ENCODE measurements around the gene IL4. TPM values are rescaled to one million over a fixed set of nuclear protein-coding genes. Genes with fewer than 3 reads are reported as not detected.

IL4 gene
- total and polyA plus RNA-seq, 9 of the 15 experiments (the other 6 are each of a cell fraction or from before 2014, with no cell fraction given), result 0.22 to 0.62 TPM; not detected in 7

GRCh38 chr5:132644177-132644576 lies 29.6 kb upstream of the IL4 start:
- no peaks in the 10 kb centered on the region for H4K20me1 ChIP-seq (replicated peaks; ENCODE audit: control insufficient read depth, insufficient read depth, low read length)
- ChIA-PET CTCF (ENCODE audit: low intra/inter-chr PET ratio) (no interaction called here), POLR2A (interaction anchor here (1.3 to 2.3 kb wide), 3 partner anchors 11 to 20 kb away, joined by 3 to 8 read pairs (median 5); no protein-coding TSS in a partner anchor)
- no peak overlapping the region for H3K4me2 ChIP-seq (ENCODE audit: insufficient read depth, low read length)
- no peaks in the 10 kb centered on the region for H3K4me1 ChIP-seq (replicated peaks in 1 of 2; ENCODE audit: control insufficient read depth in 2 of 2, insufficient read depth in 2 of 2, low read length in 2 of 2)
- no TSS peak for BruUV-seq (replicated peaks)
- intact Hi-C loops (cut with micrococcal nuclease), result no loop called here
- H3K27ac ChIP-seq (ENCODE audit: extremely low read depth, low read depth, low read length), result no peak overlapping the region
- no peaks in the 10 kb centered on the region for H3K9me1 ChIP-seq (ENCODE audit: control insufficient read depth, insufficient read depth, low read length)
- DNase-seq (ENCODE audit: extremely low read depth in 1 of 4, low spot score in 3 of 4) (no peak), ATAC-seq (no peak), FAIRE-seq (no peak)
- peaks cover 9% of the 10 kb centered on the region for H3K9me3 ChIP-seq (replicated peaks; ENCODE audit: control insufficient read depth, insufficient read depth, low read depth, low read length)
- H3K79me2 ChIP-seq (ENCODE audit: control insufficient read depth, insufficient read depth, low read length), result no peaks in the 10 kb centered on the region
- TF ChIP-seq POLR2AphosphoS2 (IDR thresholded peaks at IDR 0.05; ENCODE audit: low read length) (peak; percentile 60; the same call in 1 of the 2 replicates), NRF1 (conservative IDR thresholded peaks at IDR 0.05 in 1 of 2, IDR thresholded peaks at IDR 0.05 in 1 of 2) (no peak)
- H2AFZ ChIP-seq (ENCODE audit: low read depth, low read length), result no peak overlapping the region
- H3K27me3 ChIP-seq (ENCODE audit: control insufficient read depth in 2 of 2, insufficient read depth in 2 of 2, low read length in 2 of 2), result no peaks in the 10 kb centered on the region
- no peak overlapping the region for H3K9ac ChIP-seq (ENCODE audit: insufficient read depth in 1 of 2, low read depth in 2 of 2, low read length in 2 of 2)
- H3K4me3 ChIP-seq, result no peak overlapping the region
- peaks cover 40% of the 10 kb centered on the region for H3K36me3 ChIP-seq (ENCODE audit: control insufficient read depth, insufficient read depth, low read length)
- in situ Hi-C loops (cut with MboI), result no loop called here

GRCh38 chr5:132646583-132647266 lies 27.1 kb upstream of the IL4 start:
- DNase-seq (ENCODE audit: extremely low read depth in 1 of 4, low spot score in 3 of 4) (no peak), ATAC-seq (no peak), FAIRE-seq (no peak)
- no TSS peak for BruUV-seq (replicated peaks)
- H3K79me2 ChIP-seq (ENCODE audit: control insufficient read depth, insufficient read depth, low read length), result no peaks in the 10 kb centered on the region
- no peaks in the 10 kb centered on the region for H3K9me1 ChIP-seq (ENCODE audit: control insufficient read depth, insufficient read depth, low read length)
- H4K20me1 ChIP-seq (replicated peaks; ENCODE audit: control insufficient read depth, insufficient read depth, low read length), result no peaks in the 10 kb centered on the region
- no peak overlapping the region for H2AFZ ChIP-seq (ENCODE audit: low read depth, low read length)
- no peak overlapping the region for H3K9ac ChIP-seq (ENCODE audit: insufficient read depth in 1 of 2, low read depth in 2 of 2, low read length in 2 of 2)
- ChIA-PET CTCF (ENCODE audit: low intra/inter-chr PET ratio) (no interaction called here), POLR2A (interaction anchor here (0.6 to 1.5 kb wide), 4 partner anchors 12 to 173 kb away, joined by 3 to 4 read pairs (median 3); no protein-coding TSS in a partner anchor)
- H3K36me3 ChIP-seq (ENCODE audit: control insufficient read depth, insufficient read depth, low read length), result peaks cover 16% of the 10 kb centered on the region
- intact Hi-C loops (cut with micrococcal nuclease), result no loop called here
- H3K27me3 ChIP-seq (ENCODE audit: control insufficient read depth in 2 of 2, insufficient read depth in 2 of 2, low read length in 2 of 2), result no peaks in the 10 kb centered on the region
- in situ Hi-C loops (cut with MboI), result no loop called here
- H3K4me1 ChIP-seq (replicated peaks in 1 of 2; ENCODE audit: control insufficient read depth in 2 of 2, insufficient read depth in 2 of 2, low read length in 2 of 2), result peaks cover under 1 to 4% of the 10 kb centered on the region in 2 experiments; a peak in 3 of 5 replicates
- H3K4me3 ChIP-seq, result no peak overlapping the region
- no peak overlapping the region for H3K27ac ChIP-seq (ENCODE audit: extremely low read depth, low read depth, low read length)
- WGBS (ENCODE audit: insufficient coverage, low coverage, missing lambda C conversion rate), result 84% methylated on average over 11 of the region's 11 CpGs
- peaks cover 9% of the 10 kb centered on the region for H3K9me3 ChIP-seq (replicated peaks; ENCODE audit: control insufficient read depth, insufficient read depth, low read depth, low read length)
- no peak overlapping the region for H3K4me2 ChIP-seq (ENCODE audit: insufficient read depth, low read length)
- no peak for TF ChIP-seq PRDM10 (IDR thresholded peaks at IDR 0.05; ENCODE audit: partially characterized antibody)
- no peak for TF ChIP-seq THAP7 (CRISPR knock-in tag; IDR thresholded peaks at IDR 0.05)
- no peak for TF ChIP-seq ZNF785 (CRISPR knock-in tag; IDR thresholded peaks at IDR 0.05)
- TF ChIP-seq, protein P1, sequence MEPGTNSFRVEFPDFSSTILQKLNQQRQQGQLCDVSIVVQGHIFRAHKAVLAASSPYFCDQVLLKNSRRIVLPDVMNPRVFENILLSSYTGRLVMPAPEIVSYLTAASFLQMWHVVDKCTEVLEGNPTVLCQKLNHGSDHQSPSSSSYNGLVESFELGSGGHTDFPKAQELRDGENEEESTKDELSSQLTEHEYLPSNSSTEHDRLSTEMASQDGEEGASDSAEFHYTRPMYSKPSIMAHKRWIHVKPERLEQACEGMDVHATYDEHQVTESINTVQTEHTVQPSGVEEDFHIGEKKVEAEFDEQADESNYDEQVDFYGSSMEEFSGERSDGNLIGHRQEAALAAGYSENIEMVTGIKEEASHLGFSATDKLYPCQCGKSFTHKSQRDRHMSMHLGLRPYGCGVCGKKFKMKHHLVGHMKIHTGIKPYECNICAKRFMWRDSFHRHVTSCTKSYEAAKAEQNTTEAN (CRISPR knock-in tag; IDR thresholded peaks at IDR 0.05), result no peak
- no peak for TF ChIP-seq POLR2H (tag; IDR thresholded peaks at IDR 0.05; ENCODE audit: low read depth)
- no peak for TF ChIP-seq CXXC5 (CRISPR knock-in tag; IDR thresholded peaks at IDR 0.05)
- TF ChIP-seq CBX3 (IDR thresholded peaks at IDR 0.05; ENCODE audit: borderline replicate concordance in 1 of 2, low read length in 2 of 2), result no peak

All from K562 (cell line).